ENCODE data around the gene P2RX1.

P2RX1 gene

DNA sequence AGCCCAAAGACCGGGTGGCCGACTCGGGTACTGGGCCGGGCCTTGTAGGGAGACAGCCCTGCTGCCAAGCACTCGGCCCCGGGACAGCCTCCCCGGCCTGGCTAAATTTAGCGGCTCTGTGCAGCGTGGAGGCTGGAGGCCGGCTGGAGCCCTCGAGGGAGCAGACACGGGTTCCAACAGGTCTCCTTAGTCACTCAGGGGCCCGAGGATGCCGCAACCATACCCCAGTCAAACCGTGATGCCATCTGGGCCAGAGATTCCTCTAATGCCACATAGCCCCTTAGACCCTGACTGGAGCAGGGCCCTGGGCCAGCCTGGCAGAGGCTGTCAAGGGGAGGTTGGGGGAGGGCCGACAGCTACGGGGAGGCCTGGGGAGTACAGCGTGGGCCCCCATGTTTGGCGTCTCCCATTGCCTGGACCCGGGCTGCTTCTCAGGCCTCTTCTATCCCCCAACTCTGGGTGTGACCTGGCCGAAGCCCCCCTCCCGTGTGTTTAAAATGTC is 2.9 kb upstream of the P2RX1 start:
- no peak for DNase-seq (ENCODE audit: low read depth)
- H3K4me3 ChIP-seq (ENCODE audit: control insufficient read depth, low read depth, low read length), result no peak overlapping the region
- TF ChIP-seq, protein P1, sequence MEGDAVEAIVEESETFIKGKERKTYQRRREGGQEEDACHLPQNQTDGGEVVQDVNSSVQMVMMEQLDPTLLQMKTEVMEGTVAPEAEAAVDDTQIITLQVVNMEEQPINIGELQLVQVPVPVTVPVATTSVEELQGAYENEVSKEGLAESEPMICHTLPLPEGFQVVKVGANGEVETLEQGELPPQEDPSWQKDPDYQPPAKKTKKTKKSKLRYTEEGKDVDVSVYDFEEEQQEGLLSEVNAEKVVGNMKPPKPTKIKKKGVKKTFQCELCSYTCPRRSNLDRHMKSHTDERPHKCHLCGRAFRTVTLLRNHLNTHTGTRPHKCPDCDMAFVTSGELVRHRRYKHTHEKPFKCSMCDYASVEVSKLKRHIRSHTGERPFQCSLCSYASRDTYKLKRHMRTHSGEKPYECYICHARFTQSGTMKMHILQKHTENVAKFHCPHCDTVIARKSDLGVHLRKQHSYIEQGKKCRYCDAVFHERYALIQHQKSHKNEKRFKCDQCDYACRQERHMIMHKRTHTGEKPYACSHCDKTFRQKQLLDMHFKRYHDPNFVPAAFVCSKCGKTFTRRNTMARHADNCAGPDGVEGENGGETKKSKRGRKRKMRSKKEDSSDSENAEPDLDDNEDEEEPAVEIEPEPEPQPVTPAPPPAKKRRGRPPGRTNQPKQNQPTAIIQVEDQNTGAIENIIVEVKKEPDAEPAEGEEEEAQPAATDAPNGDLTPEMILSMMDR (conservative IDR thresholded peaks at IDR 0.05; ENCODE audit: control insufficient read depth, insufficient read depth, low read depth, low read length), result no peak

DNA sequence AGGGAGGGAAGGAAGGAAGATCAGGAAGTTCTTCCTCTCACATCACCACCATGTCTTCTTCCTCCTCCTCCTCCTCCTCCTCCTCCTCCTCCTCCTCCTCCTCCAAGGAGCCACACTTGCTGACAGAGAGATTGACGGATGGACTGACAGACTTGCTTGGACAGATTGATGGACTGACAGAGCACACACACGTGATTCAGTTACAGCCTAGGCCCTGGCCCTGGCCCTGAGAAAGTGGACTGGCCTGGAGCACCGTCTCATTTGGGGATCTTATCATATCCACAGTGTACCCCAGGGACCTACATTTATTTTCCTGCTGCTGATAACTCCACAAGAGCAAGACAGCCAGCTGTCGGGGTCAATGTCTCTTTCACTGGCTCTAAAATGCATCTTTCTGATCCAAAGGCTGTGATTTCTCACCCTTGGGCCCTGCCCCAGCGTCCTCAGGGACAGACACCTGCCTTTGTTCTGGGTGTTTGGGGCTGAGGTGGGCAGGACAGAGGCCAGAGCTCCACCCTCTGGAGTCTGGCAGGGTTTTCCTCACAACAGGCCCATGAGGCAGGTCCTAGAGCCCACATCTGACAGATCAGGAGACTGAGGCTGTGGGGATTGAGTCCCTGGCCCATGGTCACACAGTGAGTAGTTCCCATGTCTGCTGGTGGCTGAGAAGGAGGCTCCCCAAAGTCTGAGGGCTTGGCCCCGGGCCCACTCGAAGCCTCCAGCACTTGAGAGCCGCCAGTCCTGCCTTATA is 2.3 kb upstream of the P2RX1 start:
- TF ChIP-seq, protein P1 (conservative IDR thresholded peaks at IDR 0.05; ENCODE audit: control insufficient read depth, insufficient read depth, low read depth, low read length), result no peak
- no peak for DNase-seq (ENCODE audit: low read depth)

DNA sequence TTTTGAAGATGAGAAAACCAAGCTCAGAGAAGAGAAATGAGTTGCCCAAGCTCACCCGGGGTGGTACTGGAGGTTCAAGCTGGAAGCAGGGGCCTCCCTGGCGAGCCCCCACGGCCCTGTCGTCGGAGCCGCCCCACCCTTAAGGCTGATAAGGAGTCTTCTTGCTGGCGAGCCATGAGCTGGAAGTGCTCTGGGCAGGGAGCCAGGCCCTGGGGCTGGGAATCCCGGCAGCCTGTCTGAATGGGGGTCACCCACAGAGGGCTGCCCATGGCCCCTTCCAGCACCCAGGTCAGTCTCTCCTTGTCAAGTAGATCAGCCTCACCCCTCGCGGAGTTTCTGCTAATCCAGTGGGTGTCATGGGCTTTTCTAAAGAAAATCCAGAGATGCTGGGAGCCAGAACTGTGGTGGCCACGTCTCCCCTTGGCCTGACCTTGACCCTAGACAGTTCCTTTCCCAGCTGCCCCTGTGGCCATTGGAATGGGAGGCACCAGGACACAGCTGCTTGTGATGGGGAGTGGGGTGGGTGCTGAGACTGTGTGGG is 1.2 kb upstream of the P2RX1 start:
- no peak for DNase-seq (ENCODE audit: low read depth)
- TF ChIP-seq, protein P1 (conservative IDR thresholded peaks at IDR 0.05; ENCODE audit: control insufficient read depth, insufficient read depth, low read depth, low read length), result no peak
- no peak overlapping the region for H3K4me3 ChIP-seq (ENCODE audit: control insufficient read depth, low read depth, low read length)

More for the DNA sequence above, 2.3 kb upstream of the P2RX1 start:
- no peak overlapping the region for H3K4me3 ChIP-seq (ENCODE audit: control insufficient read depth, low read depth, low read length)

DNA sequence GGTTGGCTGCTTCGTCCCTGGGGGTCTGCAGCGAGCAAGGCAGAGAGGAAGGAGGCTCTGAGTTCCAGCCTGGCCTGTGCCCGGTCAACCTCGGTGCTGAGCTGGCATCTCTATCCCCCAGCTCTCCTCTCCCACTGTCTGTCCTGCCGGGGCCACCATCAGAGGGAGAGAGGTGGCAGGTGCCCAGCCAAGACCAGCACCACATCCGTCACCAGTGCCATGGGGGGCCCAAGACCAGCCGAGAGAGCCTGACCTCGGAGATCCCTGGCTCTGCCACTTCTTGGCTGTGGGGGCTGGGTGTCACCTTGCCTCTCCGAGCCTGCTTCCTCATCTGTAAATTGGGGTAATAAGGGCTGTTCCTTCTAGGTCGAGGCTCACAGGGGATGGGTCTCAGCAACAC is 560 bp upstream of the P2RX1 start:
- DNase-seq (ENCODE audit: low read depth), result no peak
- no peak overlapping the region for H3K4me3 ChIP-seq (ENCODE audit: control insufficient read depth, low read depth, low read length)

DNA sequence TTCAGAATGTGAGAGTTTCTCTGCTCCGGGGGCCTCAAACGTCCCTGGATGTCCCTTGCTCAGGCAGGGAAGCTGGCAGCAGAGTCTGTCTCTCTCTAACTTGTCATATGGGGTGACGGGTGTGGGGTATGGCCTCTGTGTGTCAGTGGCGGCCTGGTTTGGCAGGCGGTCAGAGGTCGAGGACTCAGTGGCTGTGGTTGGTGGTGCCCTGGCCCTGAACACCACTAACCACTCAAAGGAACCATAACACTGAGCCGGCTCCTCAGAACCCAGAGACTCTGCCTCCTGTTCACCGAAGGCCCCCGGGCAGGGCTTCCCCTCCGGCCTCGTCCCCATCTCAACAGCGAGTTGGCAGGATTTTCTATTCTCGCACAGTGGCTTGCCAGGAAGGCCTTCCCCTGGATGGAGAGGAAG is 677 bp downstream of the P2RX1 start:
- no peak for DNase-seq (ENCODE audit: low read depth)
- no peak overlapping the region for H3K4me3 ChIP-seq (ENCODE audit: control insufficient read depth, low read depth, low read length)
- TF ChIP-seq, protein P1 (conservative IDR thresholded peaks at IDR 0.05; ENCODE audit: control insufficient read depth, insufficient read depth, low read depth, low read length), result no peak

More for the DNA sequence above, 560 bp upstream of the P2RX1 start:
- TF ChIP-seq, protein P1 (conservative IDR thresholded peaks at IDR 0.05; ENCODE audit: control insufficient read depth, insufficient read depth, low read depth, low read length), result no peak

DNA sequence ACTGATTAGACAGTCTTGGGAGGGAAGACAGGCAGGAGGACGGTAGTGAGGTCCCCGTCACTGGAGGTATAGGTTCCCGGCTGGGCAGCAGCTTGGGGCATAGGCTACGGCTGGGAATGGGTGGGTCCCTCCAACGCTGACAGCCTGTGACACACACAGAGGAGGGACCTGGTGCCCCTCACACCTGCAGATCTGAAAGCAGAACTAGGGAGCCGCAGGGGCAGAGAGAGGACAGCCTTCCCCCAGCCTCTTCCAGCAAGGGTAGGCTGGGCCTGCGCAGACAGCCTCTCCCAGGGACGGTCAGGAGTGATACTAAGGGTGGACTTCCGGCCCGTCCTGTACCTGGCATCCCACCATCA is 2.0 kb downstream of the P2RX1 start:
- DNase-seq (ENCODE audit: low read depth), result no peak
- H3K4me3 ChIP-seq (ENCODE audit: control insufficient read depth, low read depth, low read length), result no peak overlapping the region
- TF ChIP-seq, protein P1 (conservative IDR thresholded peaks at IDR 0.05; ENCODE audit: control insufficient read depth, insufficient read depth, low read depth, low read length), result no peak

Measured in fibroblast of mammary gland (primary cell).